Measurements from ENCODE around the gene TRIM50. TPM values are rescaled to one million over a fixed set of nuclear protein-coding genes. Genes with fewer than 3 reads are reported as not detected.

TRIM50 gene
- total RNA-seq, 1 experiment from 2014 or later, result not detected

- BruUV-seq (replicated peaks), result no TSS peak
- intact Hi-C loops (cut with micrococcal nuclease; ENCODE audit: unreplicated experiment), result no loop called here
Observed at GRCh38 chr7:73345951-73346350, 18.1 kb upstream of the TRIM50 start.

GRCh38 chr7:73345538-73345937 is 17.7 kb upstream of the TRIM50 start:
- ATAC-seq, result no peak
- Histone ChIP-seq H3K4me3 (ENCODE audit: low read depth in 2 of 2, low read length in 2 of 2) (no peak overlapping the region), H3K36me3 (ENCODE audit: control insufficient read depth, insufficient read depth, low read length) (no peaks in the 10 kb centered on the region), H3K27ac (ENCODE audit: low read length) (no peak overlapping the region), H3K9me3 (ENCODE audit: control insufficient read depth, insufficient read depth, low read depth, low read length) (no peaks in the 10 kb centered on the region), H3K4me1 (ENCODE audit: control insufficient read depth, insufficient read depth, low read length) (no peaks in the 10 kb centered on the region), H3K27me3 (ENCODE audit: control insufficient read depth, insufficient read depth, low read length) (no peaks in the 10 kb centered on the region)
- DNase-seq (ENCODE audit: low read depth, low spot score), result no peak
- POLR2A ChIA-PET, result no interaction called here
- CTCF ChIA-PET, result no interaction called here
- in situ Hi-C loops (cut with HindIII; ENCODE audit: low pct_unique_long_range_greater_than_20kb, low sequenced_read_pairs), result no loop called here
- BruUV-seq (replicated peaks), result no TSS peak
- intact Hi-C loops (cut with micrococcal nuclease; ENCODE audit: unreplicated experiment), result no loop called here
- TF ChIP-seq CTCF (IDR thresholded peaks at IDR 0.05) (no peak), TCF7L2 (IDR thresholded peaks at IDR 0.05; ENCODE audit: low read depth, low read length) (no peak), SIN3A (IDR thresholded peaks at IDR 0.05; ENCODE audit: borderline replicate concordance, insufficient read depth, low read depth, low read length) (no peak), REST (IDR thresholded peaks at IDR 0.05; ENCODE audit: insufficient read depth in 1 of 2, low read depth in 2 of 2, low read length in 1 of 2) (no peak)

More at GRCh38 chr7:73345951-73346350, 18.1 kb upstream of the TRIM50 start:
- ATAC-seq (no peak), DNase-seq (ENCODE audit: low read depth, low spot score) (no peak)
- ChIA-PET CTCF (no interaction called here), POLR2A (no interaction called here)
- Histone ChIP-seq H3K27me3 (ENCODE audit: control insufficient read depth, insufficient read depth, low read length) (no peaks in the 10 kb centered on the region), H3K27ac (ENCODE audit: low read length) (no peak overlapping the region), H3K36me3 (ENCODE audit: control insufficient read depth, insufficient read depth, low read length) (no peaks in the 10 kb centered on the region), H3K4me3 (ENCODE audit: low read depth in 2 of 2, low read length in 2 of 2) (no peak overlapping the region), H3K9me3 (ENCODE audit: control insufficient read depth, insufficient read depth, low read depth, low read length) (no peaks in the 10 kb centered on the region), H3K4me1 (ENCODE audit: control insufficient read depth, insufficient read depth, low read length) (no peaks in the 10 kb centered on the region)
- in situ Hi-C loops (cut with HindIII; ENCODE audit: low pct_unique_long_range_greater_than_20kb, low sequenced_read_pairs), result no loop called here
- no peak for TF ChIP-seq CTCF (IDR thresholded peaks at IDR 0.05)
- no peak for TF ChIP-seq POLR2AphosphoS5 (IDR thresholded peaks at IDR 0.05; ENCODE audit: low read depth, low read length)
- TF ChIP-seq TCF7L2 (IDR thresholded peaks at IDR 0.05; ENCODE audit: low read depth, low read length), result no peak
- TF ChIP-seq SIN3A (IDR thresholded peaks at IDR 0.05; ENCODE audit: borderline replicate concordance, insufficient read depth, low read depth, low read length), result no peak
- TF ChIP-seq REST (IDR thresholded peaks at IDR 0.05; ENCODE audit: insufficient read depth in 1 of 2, low read depth in 2 of 2, low read length in 1 of 2), result no peak
